SH-SY5Y (cell line): ENCODE data around the gene COL27A1.

Experiments
- GATA2 ChIP-seq: IDR thresholded peaks from 2 replicates; pipeline ENCODE4 v1.6.1; 2011; ENCODE audit warnings: mild to moderate bottlenecking, low read depth, low read length
- GATA3 ChIP-seq: IDR thresholded peaks from 2 replicates; pipeline ENCODE4 v1.6.1; 2011; ENCODE audit warnings: low read depth, mild to moderate bottlenecking, low read length, moderate library complexity

DNA sequence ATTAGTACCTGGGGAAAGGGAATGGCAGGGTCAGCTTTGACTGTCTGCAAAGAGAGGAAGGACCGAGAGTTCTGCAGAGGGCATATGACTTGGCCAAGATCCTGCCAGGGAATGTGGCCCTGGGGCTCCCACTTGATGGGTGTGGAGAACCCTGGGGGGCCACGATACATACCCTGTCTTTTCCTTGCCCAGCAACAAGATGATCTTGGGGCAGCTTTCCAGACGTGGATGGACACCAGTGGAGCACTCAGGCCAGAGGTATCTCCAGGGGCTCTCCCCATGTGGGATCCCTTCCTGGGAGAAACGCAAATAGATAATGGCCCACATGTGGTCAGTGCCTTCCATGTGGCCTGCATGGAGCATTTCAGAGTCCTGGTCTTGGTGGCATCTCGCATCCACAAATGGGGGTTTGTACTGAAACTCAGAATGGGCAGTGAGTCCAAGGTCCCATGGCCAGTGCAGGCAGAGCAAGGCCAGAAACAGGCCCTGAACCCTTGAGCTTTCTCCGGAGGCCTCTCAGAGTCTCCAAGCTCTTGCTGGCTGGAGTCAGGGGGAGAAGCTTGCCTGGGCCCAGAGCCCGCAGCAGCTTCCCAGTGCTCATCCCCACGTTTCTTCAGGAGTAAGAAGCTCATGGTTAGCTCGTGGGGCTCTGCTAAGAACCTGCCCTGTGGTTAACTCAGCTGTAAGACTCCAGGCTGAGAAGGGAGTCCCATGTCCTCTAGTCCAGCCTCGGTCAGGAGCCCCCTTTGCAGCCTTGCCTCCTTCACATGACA is 149.3 kb downstream of the COL27A1 start:
- TF ChIP-seq GATA2: no peak
- no peak for TF ChIP-seq GATA3
